ENCODE measurements around the gene DEGS2. TPM values are rescaled to one million over a fixed set of nuclear protein-coding genes. Genes with fewer than 3 reads are reported as not detected.

The DEGS2 gene
- total and polyA plus RNA-seq, 2 experiments from 2014 or later = 0.63 to 2.2 TPM

DNA sequence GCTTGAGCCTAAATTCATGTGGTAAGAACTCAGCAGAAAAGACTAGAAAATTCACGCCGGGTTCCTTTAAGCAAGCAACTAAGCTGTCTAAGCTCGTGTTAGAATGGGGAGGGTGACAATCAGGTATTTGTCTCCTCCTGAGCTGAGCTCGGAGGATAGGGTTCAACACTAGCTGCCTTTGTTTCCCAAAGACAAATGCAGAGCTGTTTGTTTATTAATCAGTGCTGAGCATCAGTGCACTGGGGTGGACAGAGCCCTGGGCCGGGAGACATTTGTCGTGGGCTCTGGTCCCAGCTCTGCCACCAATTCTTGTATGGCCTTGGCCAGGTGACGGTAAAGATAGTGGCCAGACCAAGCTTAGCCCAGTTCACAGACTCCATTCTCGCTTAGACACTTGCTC lies 43.7 kb downstream of the DEGS2 start (continued):
- TF ChIP-seq ZNF462 (CRISPR knock-in tag; IDR thresholded peaks at IDR 0.05) = no peak

DNA sequence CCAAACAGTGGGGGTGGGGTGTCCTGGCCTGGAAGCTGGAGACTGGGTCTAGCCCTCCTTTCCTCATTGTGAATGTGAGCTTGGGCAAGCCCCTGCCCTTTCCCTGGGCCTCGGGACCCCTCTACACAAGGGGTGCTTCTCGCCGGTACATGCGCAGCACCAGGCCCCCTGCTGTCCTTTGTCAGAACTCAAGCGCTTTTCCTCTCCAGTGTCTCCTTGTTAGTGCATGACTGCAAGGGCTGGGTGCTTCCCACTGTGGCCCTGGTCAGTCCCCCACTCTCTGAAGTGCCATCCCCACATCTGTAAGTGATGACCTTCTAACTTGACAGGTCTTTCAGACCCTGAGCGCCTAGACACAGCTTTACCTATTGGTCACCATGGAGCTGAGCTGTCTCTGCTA lies 44.2 kb downstream of the DEGS2 start:
- Mint-ChIP-seq H3K4me3 (no peak overlapping the region), H3K9me3 (no peaks in the 10 kb centered on the region), H3K27ac (no peak overlapping the region), H3K36me3 (ENCODE audit: low read depth) (no peaks in the 10 kb centered on the region; the same call in 2 of the 3 replicates), H3K4me1 (no peaks in the 10 kb centered on the region; the same call in 2 of the 3 replicates), H3K27me3 (ENCODE audit: insufficient read depth, low read depth, poor library complexity) (peaks cover 5% of the 10 kb centered on the region)
- Histone ChIP-seq H2AFZ (no peak overlapping the region), H3F3A (replicated peaks; ENCODE audit: low read depth) (no peaks in the 10 kb centered on the region), H3K4me1 (ENCODE audit: insufficient read depth) (no peaks in the 10 kb centered on the region), H4K20me1 (replicated peaks; ENCODE audit: insufficient read depth) (no peaks in the 10 kb centered on the region), H3K4me3 (no peak overlapping the region), H3K79me2 (replicated peaks; ENCODE audit: insufficient read depth) (no peaks in the 10 kb centered on the region), H3K4me2 (no peak overlapping the region), H3K9me2 (ENCODE audit: insufficient read depth) (no peaks in the 10 kb centered on the region), H3K27ac (ENCODE audit: low read depth) (no peak overlapping the region), H3K27me3 (ENCODE audit: insufficient read depth) (no peaks in the 10 kb centered on the region), H3K36me3 (ENCODE audit: insufficient read depth) (no peaks in the 10 kb centered on the region)
- ATAC-seq = no peak
- DNase-seq (ENCODE audit: low spot score) = no peak
- TF ChIP-seq EZH2phosphoT487 (IDR thresholded peaks at IDR 0.05; ENCODE audit: unreplicated experiment) (no peak), ZNF331 (CRISPR knock-in tag; IDR thresholded peaks at IDR 0.05; ENCODE audit: low read depth) (no peak), ZNF114 (CRISPR knock-in tag; IDR thresholded peaks at IDR 0.05) (no peak), ZNF462 (CRISPR knock-in tag; IDR thresholded peaks at IDR 0.05) (no peak), JUNB (IDR thresholded peaks at IDR 0.05; ENCODE audit: unreplicated experiment) (no peak), POLR2AphosphoS5 (IDR thresholded peaks at IDR 0.05; ENCODE audit: low read depth) (no peak), NANOG (IDR thresholded peaks at IDR 0.05; ENCODE audit: borderline replicate concordance) (no peak), CTCF (conservative IDR thresholded peaks at IDR 0.05; ENCODE audit: low read depth in 2 of 2) (no peak), CREB1 (CRISPR knock-in tag; IDR thresholded peaks at IDR 0.05; ENCODE audit: low read depth) (no peak)
